GM12873 (cell line): Measurements from ENCODE around the gene RXYLT1.

Source experiments
- CTCF ChIP-seq: IDR thresholded peaks from 2 replicates; pipeline ENCODE4 v1.5.1; 2012; ENCODE audit warnings: low read depth, mild to moderate bottlenecking, moderate library complexity, low read length, control low read depth; ENCODE audit not compliant: insufficient read depth; ENCODE audit errors: missing control alignments

RXYLT1 gene

DNA sequence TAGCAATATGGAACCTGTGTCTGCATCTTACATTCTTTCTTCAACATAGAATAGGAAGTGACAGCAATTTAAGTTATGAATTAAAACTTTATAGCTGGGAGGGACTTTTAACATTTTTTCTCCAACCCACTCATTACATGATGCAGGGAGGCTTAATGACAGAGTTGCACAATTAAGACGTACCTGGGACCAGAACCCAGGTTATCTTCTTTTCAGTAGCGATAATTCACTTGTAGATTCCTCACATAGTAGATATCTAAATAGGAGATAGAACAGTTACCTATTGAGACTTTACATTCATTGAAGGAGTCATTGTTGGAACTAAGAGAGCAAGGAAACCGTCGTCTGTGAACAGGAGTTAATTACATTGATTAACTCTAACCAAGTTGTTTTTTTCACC lies 69.9 kb downstream of the RXYLT1 start:
- TF ChIP-seq CTCF: no peak

DNA sequence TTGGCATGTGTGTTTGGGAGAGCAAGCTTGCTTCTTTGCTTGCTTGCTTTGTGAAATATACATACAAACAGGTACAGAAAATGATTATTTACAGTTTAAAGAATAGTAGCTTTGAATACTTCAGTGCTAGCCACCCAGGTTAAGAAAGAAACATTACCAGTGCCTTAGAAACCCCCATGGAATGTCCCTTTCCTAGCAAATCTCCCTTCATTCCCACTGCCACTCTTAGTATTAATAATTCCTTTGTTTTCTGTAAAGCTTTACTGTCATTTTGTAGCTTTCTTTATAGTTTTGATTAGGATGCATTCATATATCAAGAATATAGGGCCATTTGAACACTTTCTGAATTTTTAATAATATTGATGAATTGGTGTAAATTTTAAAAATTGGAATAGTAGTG lies 74.3 kb downstream of the RXYLT1 start:
- no peak for TF ChIP-seq CTCF

DNA sequence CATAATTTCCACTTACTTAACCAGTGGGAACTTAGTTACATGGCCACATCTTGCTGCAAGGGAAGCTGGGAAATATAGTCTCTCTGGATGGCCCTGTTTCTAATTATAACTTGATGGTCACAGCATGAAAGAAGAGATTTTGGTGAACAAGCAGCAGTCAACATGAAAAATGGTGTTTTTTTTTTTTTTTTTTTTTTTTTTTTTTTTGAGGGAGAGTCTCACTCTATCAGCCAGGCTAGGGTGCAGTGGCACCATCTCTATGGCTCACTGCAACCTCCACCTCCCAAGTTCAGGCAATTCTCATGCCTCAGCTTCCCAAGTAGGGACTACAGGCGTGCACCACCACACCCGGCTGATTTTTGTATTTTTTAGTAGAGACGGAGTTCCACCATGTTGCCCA lies 75.6 kb downstream of the RXYLT1 start:
- TF ChIP-seq CTCF: no peak

GRCh38 chr12:63857771-63858670 lies 78.3 kb downstream of the RXYLT1 start:
- no peak for TF ChIP-seq CTCF
